Epithelial cell of proximal tubule (primary cell): ENCODE data around the gene ZNF384. TPM values are rescaled to one million over a fixed set of nuclear protein-coding genes. Genes with fewer than 3 reads are reported as not detected.

Experiments
- DNase-seq: peaks from one replicate; pipeline ENCODE4 v3.0.0-alpha.2; 2011; ENCODE audit warnings: low read depth
- H3K4me3 ChIP-seq: 2 replicates; pipeline ENCODE4 v1.5.1; 2011; ENCODE audit warnings: low read depth, mild to moderate bottlenecking, low read length
- total RNA-seq: library from RNA; depleted of rRNA; stranded (reverse); fragments of >200 nt; gene quantifications from 2 replicates; pipeline ENCODE4 v1.2.3, GENCODE V29; 2015
- TF ChIP-seq, protein P1 (sequence below): conservative IDR thresholded peaks from 2 replicates; pipeline ENCODE4 v1.5.1; 2012; ENCODE audit warnings: low read depth, mild to moderate bottlenecking, low read length

The ZNF384 gene
- total RNA-seq, 1 donor from 2014 or later = 19.9 TPM

DNA sequence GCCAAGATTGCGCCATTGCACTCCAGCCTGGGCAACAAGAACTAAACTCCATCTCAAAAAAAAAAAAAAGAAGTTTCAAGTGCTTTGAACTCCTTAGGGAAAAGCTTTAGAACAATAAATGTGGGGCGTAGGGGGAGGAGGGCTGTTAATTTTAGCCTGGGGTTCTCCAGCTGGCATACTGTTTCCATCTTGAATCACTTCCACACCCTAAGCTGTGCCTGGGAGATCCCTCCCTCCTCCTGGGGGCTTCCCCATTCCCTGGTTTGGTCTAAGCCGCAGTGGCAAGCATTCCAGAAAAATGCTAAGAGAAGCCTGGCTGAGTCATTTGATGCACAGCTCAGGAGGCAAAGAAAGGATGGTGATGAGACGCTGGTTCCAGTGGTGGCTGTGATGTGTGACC is 2.3 kb upstream of the ZNF384 start:
- no peak for DNase-seq
- no peak overlapping the region for H3K4me3 ChIP-seq
- TF ChIP-seq, protein P1, sequence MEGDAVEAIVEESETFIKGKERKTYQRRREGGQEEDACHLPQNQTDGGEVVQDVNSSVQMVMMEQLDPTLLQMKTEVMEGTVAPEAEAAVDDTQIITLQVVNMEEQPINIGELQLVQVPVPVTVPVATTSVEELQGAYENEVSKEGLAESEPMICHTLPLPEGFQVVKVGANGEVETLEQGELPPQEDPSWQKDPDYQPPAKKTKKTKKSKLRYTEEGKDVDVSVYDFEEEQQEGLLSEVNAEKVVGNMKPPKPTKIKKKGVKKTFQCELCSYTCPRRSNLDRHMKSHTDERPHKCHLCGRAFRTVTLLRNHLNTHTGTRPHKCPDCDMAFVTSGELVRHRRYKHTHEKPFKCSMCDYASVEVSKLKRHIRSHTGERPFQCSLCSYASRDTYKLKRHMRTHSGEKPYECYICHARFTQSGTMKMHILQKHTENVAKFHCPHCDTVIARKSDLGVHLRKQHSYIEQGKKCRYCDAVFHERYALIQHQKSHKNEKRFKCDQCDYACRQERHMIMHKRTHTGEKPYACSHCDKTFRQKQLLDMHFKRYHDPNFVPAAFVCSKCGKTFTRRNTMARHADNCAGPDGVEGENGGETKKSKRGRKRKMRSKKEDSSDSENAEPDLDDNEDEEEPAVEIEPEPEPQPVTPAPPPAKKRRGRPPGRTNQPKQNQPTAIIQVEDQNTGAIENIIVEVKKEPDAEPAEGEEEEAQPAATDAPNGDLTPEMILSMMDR = no peak

DNA sequence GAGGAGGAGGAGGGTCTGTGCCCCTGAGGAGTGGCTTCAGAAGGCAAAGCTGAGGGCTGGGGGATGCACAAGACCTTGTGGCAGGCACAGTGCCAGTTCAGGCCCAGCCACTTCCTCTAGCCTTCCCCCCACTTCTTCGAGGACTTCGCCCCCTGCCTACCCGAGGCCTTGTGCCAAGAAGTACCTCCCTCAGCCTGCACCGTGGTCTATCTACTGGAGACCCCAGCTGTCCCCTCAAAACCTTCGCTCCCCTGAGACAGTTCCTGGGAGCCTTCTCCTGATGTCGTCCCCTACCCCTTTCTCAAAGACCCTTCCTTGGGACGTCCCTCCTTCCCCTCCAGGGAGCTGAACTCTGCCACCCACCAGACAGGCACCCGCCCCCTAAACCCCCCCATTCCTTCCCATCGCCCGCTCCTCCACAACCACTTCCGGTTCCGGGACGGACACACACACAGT is 604 bp downstream of the ZNF384 start:
- peak overlapping the region; percentile 97 for H3K4me3 ChIP-seq

DNA sequence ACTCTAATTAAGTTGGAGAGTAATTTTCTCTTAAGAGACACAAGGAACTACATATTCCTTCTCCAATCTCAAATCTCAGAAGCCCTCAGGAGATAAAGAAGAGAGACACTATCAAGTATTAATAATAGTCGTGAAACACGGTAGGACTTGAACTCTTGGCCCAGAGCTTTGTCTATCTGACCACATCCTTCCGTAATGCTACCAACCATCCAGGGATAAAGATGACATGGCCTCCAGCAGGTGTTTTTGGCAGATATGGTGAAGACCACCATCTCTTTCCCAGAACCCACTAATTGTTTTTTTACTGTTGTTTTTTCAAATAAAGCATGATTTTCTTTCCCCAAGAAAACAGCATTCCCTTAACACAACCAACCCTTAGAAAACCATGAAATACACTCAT is 3.4 kb downstream of the ZNF384 start:
- TF ChIP-seq, protein P1 = no peak
- no peak overlapping the region for H3K4me3 ChIP-seq
- no peak for DNase-seq

More for the DNA sequence above, 604 bp downstream of the ZNF384 start:
- no peak for DNase-seq
- TF ChIP-seq, protein P1 = no peak

DNA sequence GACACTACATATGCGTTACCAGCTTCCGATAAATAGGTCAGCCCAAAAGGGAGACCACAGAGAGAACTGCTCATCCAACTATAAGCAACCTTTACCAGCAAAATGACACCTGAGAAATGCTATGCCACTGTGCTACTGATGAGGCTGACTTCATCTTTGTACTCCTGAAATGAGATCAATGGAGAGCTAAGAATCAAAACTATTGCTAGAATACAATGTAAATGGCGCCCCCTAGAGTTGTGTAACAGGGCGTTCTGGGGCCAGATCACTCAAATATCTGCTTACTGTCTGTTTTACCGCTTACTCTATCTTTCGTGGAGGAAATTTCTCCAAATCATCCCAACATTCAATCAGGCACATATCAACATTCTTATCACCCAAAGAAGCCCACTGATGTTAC is 4.6 kb downstream of the ZNF384 start:
- DNase-seq = no peak
- TF ChIP-seq, protein P1 = peak; percentile 63
- no peak overlapping the region for H3K4me3 ChIP-seq

DNA sequence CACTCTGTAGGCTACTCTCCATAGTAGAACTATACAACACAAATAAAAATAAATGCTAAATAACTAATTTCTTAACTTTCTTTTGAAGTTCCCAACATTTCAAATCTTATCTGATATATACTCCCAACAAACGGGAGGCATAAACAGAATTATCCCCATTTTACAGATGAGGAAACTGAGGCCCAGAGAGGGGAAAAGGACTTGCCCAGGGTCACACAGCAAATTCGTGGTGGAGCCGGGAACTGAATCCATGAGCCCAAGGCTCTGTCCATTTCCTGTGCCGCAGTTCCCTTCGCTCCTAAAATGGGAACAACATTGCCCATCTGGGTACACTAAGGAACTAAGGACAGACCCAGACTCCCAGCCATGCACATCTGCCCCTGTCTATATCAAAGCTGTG is 12.2 kb downstream of the ZNF384 start:
- DNase-seq = no peak
- TF ChIP-seq, protein P1 = no peak
- no peak overlapping the region for H3K4me3 ChIP-seq

DNA sequence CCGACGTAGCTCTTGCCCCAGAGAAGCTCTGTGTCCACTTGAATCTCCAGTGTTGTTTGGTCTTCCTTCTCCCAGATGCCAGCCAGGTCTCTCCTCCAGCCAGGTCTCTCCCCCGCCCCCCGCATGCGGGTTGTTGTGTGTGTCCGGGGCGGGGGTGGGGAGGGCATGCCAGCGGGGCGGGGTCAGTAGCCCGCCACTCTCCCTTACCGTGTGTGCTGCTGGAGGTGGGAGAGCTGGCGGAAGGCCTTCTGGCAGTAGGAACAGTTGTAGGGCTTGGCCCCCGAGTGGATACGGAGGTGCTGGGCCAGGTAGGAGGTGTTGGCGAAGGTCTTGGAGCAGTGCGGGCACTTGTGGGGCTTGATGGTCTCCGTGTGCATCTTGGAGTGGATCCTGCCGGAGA is 17.0 kb downstream of the ZNF384 start:
- no peak overlapping the region for H3K4me3 ChIP-seq
- DNase-seq = no peak
- TF ChIP-seq, protein P1 = no peak

DNA sequence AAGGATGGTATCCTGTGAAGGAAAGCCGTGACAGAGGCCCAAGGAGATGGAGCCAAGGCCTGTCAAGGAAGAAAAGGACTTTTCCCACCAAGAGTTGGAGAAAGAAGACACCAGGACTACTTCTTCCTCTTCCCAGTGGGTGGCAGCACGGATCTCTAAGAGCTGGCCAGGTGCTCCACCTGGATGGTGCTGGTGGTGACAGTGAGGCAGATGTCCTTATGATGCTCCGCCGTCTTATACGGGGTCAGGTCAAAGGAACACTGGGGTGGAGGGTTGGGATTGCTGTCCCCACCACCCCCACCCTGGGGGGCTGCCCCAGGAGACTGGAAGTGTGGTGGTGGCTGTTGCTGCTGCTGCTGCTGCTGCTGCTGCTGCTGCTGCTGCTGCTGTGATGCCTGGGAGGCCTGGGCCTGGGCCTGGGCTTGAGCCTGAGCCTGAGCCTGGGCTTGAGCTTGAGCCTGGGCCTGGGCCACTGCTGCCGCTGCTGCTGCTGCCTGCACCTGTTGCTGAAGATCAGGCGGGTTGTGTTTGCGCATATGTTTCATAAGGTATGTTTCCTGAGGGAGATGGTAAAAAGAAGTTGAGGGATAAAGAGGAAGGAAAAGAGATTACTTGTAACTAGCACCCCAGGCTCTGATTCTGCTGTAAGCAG is 21.5 kb downstream of the ZNF384 start:
- no peak for DNase-seq
- no peak overlapping the region for H3K4me3 ChIP-seq
- TF ChIP-seq, protein P1 = peak; percentile 42
